Liver (tissue), 3 donors: Measurements from ENCODE around the gene HOXD9.

ENCODE experiments used
- FOXA1 ChIP-seq: IDR thresholded peaks from 2 replicates; pipeline ENCODE4 v1.6.1; 2016; ENCODE audit warnings: antibody characterized with exemption
- GABPA ChIP-seq, 2 donors: IDR thresholded peaks in 1 of 2; conservative IDR thresholded peaks in 1 of 2; 2 replicates each; pipeline ENCODE4 v1.6.1; 2016; ENCODE audit warnings: antibody characterized with exemption in 2 of 2, mild to moderate bottlenecking in 1 of 2, moderate library complexity in 1 of 2
- JUND ChIP-seq, 2 donors: IDR thresholded peaks; 2 replicates each; pipeline ENCODE4 v1.6.1; 2016; ENCODE audit warnings: antibody characterized with exemption in 2 of 2
- RAD21 ChIP-seq, 2 donors: IDR thresholded peaks; 2 replicates each; pipeline ENCODE4 v1.6.1; 2016; ENCODE audit warnings: antibody characterized with exemption in 2 of 2, mild to moderate bottlenecking in 2 of 2
- TAF1 ChIP-seq: conservative IDR thresholded peaks from 2 replicates; pipeline ENCODE4 v1.6.1; 2016; ENCODE audit warnings: antibody characterized with exemption, mild to moderate bottlenecking
- TF ChIP-seq, protein P1 (sequence below): fragments of 150-350 bp; IDR thresholded peaks from 2 replicates; pipeline ENCODE4 v1.5.1; 2017; ENCODE audit warnings: improper control_type of control experiment, low read depth, low read length; ENCODE audit not compliant: missing input control
- TF ChIP-seq, protein P2 (sequence below): IDR thresholded peaks from 2 replicates; pipeline ENCODE4 v1.6.1; 2016; ENCODE audit warnings: antibody characterized with exemption, mild to moderate bottlenecking
- TF ChIP-seq, protein P3 (sequence below): IDR thresholded peaks from 2 replicates; pipeline ENCODE4 v1.6.1; 2016; ENCODE audit warnings: antibody characterized with exemption
- TF ChIP-seq, protein P4 (sequence below): IDR thresholded peaks from 2 replicates; pipeline ENCODE4 v1.6.1; 2016; ENCODE audit warnings: antibody characterized with exemption
- TF ChIP-seq, protein P5 (sequence below): IDR thresholded peaks from 2 replicates; pipeline ENCODE4 v1.6.1; 2016; ENCODE audit warnings: antibody characterized with exemption
- donor health status: healthy.
- donor health status: healthy.

DNA sequence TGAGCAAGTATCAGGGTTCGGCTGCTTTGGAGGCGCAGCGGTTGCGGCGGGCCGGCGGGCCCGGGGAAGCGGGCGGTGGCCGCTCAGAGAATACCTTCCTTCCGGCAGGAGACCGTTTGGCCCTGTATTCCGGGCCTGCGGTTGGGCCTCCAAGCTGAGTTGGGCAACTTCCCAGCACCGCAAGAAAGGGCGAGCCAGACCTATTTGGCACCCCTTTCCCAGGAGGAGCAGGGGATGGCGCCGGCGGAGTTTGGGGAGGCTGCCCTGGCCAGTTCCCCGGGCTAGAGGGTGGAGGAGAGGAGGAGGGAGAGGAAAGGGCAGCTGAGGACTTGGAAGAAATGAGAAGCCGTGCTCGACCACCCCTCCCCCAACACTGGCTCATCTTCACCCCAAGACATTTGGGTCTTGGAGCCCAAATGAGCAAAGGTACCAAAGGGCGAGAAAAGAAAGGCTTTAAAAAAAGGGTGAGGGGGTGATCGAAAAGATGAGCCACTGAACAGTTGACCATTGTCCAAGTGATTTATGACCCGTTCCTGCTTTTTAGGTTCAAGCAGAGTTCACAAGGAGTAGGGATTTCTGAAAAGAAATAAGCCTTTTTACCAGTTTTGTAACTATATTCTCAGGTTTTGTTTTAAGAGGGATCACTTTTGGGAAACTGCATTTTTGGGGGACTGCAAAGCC is 43.0 kb downstream of the HOXD9 start:
- TF ChIP-seq, protein P1, sequence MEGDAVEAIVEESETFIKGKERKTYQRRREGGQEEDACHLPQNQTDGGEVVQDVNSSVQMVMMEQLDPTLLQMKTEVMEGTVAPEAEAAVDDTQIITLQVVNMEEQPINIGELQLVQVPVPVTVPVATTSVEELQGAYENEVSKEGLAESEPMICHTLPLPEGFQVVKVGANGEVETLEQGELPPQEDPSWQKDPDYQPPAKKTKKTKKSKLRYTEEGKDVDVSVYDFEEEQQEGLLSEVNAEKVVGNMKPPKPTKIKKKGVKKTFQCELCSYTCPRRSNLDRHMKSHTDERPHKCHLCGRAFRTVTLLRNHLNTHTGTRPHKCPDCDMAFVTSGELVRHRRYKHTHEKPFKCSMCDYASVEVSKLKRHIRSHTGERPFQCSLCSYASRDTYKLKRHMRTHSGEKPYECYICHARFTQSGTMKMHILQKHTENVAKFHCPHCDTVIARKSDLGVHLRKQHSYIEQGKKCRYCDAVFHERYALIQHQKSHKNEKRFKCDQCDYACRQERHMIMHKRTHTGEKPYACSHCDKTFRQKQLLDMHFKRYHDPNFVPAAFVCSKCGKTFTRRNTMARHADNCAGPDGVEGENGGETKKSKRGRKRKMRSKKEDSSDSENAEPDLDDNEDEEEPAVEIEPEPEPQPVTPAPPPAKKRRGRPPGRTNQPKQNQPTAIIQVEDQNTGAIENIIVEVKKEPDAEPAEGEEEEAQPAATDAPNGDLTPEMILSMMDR, result no peak
- TF ChIP-seq GABPA (IDR thresholded peaks at IDR 0.05 in 1 of 2, conservative IDR thresholded peaks at IDR 0.05 in 1 of 2) (no peak), JUND (IDR thresholded peaks at IDR 0.05) (no peak), RAD21 (IDR thresholded peaks at IDR 0.05) (no peak), TAF1 (no peak), FOXA1 (no peak)
- TF ChIP-seq, protein P2, sequence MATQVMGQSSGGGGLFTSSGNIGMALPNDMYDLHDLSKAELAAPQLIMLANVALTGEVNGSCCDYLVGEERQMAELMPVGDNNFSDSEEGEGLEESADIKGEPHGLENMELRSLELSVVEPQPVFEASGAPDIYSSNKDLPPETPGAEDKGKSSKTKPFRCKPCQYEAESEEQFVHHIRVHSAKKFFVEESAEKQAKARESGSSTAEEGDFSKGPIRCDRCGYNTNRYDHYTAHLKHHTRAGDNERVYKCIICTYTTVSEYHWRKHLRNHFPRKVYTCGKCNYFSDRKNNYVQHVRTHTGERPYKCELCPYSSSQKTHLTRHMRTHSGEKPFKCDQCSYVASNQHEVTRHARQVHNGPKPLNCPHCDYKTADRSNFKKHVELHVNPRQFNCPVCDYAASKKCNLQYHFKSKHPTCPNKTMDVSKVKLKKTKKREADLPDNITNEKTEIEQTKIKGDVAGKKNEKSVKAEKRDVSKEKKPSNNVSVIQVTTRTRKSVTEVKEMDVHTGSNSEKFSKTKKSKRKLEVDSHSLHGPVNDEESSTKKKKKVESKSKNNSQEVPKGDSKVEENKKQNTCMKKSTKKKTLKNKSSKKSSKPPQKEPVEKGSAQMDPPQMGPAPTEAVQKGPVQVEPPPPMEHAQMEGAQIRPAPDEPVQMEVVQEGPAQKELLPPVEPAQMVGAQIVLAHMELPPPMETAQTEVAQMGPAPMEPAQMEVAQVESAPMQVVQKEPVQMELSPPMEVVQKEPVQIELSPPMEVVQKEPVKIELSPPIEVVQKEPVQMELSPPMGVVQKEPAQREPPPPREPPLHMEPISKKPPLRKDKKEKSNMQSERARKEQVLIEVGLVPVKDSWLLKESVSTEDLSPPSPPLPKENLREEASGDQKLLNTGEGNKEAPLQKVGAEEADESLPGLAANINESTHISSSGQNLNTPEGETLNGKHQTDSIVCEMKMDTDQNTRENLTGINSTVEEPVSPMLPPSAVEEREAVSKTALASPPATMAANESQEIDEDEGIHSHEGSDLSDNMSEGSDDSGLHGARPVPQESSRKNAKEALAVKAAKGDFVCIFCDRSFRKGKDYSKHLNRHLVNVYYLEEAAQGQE, result no peak
- TF ChIP-seq, protein P3, sequence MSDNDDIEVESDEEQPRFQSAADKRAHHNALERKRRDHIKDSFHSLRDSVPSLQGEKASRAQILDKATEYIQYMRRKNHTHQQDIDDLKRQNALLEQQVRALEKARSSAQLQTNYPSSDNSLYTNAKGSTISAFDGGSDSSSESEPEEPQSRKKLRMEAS, result no peak
- TF ChIP-seq, protein P4, sequence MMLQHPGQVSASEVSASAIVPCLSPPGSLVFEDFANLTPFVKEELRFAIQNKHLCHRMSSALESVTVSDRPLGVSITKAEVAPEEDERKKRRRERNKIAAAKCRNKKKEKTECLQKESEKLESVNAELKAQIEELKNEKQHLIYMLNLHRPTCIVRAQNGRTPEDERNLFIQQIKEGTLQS, result no peak
- TF ChIP-seq, protein P5, sequence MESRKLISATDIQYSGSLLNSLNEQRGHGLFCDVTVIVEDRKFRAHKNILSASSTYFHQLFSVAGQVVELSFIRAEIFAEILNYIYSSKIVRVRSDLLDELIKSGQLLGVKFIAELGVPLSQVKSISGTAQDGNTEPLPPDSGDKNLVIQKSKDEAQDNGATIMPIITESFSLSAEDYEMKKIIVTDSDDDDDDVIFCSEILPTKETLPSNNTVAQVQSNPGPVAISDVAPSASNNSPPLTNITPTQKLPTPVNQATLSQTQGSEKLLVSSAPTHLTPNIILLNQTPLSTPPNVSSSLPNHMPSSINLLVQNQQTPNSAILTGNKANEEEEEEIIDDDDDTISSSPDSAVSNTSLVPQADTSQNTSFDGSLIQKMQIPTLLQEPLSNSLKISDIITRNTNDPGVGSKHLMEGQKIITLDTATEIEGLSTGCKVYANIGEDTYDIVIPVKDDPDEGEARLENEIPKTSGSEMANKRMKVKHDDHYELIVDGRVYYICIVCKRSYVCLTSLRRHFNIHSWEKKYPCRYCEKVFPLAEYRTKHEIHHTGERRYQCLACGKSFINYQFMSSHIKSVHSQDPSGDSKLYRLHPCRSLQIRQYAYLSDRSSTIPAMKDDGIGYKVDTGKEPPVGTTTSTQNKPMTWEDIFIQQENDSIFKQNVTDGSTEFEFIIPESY, result no peak
